Stimulated activated CD4-positive, alpha-beta T cell treated with anti-CD3 and anti-CD28 coated beads, Interleukin-12 subunit alpha, Interleukin-12 subunit beta, amount 100 ng/mL, for 24 hours (primary cell): ENCODE data around the gene TRIAP1.
"Not testable (repeated sequence)": the region's sequence is repeated elsewhere in the genome, so short reads cannot be mapped to it uniquely, and the experiment has no call there.

Experiments used
- DNase-seq, 2 experiments: peaks; one replicate each; pipeline ENCODE4 v3.0.0-alpha.2; 2020; ENCODE audit warnings: low read depth in 2 of 2

The TRIAP1 gene

DNA sequence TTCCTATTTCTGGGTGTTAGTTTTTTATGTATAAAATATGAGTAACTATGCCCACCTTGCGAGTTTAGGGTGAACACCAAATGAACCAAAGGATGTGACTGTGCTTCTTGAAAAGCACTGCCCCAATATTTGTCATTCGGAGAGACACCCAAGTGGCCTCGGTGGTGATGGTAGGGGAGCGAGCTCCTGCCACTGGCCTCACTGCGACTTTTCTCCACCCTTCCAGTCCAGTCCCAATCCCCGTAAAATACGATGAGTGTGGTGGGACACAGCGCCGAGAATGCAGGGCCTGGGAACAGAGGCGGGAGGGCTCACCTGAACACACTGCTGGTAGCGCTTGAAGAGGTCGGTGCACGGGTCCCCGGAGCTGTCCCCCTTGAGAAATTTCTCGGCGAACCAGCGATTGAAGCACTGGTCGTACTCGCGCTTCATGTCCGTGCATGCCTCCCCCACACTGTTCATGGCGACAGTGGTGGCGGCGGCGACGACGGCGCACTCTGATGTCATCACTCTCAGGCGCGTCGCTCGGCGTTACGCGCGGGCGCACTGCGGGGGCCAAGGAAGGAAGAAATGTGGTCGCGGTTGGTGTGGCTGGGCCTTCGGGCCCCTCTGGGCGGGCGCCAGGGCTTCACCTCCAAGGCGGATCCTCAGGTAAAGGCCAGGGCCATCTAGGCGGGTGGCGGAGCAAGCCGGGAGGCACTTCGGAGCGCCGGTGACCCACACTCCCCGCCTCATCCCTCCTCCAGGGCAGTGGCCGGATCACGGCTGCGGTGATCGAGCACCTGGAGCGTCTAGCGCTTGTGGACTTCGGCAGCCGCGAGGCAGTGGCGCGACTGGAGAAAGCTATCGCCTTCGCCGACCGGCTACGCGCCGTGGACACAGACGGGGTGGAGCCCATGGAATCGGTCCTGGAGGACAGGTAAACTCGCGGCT, at the start of gene TRIAP1, which contains the start of gene GATC:
TSS of gene TRIAP1 (minus strand) at position 474 of the 933 bp plus-strand sequence. CDS start at position 462, 12 bp downstream.
TSS of gene GATC (plus strand) at position 534 of the 933 bp plus-strand sequence. CDS start at position 571, 37 bp downstream.
- peak; percentile 86 for DNase-seq

DNA sequence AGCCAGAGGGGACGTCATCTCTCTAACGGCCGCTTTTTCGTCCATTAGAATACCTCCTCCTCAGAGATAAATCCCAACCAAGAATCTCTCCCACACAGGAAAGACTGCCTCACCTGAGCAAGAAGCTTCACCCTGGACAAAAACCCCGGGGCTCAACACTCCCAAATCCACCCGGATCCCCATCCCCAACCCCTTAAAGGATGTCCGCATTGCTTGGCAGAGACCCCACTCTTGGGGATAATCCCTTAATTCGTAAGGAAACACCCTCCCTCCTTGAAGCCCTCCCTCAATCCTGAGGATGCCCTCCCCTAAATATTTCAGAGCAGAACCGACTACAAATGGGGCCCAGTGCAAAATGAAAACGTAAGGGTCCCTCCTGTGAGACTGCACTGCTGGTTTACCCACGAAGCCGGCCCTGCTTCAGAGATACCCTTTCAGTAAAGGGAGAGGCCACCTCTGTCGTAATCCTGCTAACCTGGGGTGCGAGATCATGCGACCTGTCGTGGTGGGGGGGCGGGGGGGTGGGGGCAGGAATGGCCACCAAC, 49.1 kb upstream of the TRIAP1 start:
- DNase-seq = no peak

- no peak for DNase-seq
These were observed 44.8 kb upstream of the TRIAP1 start for GRCh38 chr12:120490833-120491512.

DNA sequence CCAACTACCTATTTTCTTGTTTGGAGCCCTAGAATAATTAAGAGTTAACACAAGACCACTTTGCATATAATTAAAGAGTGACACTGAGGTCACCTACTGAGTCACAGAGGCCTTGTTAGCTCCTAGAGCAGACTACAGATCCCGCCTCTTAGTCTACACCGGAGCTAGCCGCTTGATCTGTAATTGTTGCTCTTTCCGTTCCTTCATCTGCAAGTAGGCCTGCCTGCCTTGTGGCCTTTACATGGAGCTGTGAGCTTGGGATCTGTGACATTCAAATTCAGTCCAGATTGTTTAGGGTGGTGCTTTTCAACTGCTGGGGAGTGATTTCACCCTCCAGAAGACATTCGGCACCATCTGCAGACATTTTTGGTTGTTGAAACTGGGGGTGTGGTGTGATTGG, 44.1 kb upstream of the TRIAP1 start:
- no peak for DNase-seq

DNA sequence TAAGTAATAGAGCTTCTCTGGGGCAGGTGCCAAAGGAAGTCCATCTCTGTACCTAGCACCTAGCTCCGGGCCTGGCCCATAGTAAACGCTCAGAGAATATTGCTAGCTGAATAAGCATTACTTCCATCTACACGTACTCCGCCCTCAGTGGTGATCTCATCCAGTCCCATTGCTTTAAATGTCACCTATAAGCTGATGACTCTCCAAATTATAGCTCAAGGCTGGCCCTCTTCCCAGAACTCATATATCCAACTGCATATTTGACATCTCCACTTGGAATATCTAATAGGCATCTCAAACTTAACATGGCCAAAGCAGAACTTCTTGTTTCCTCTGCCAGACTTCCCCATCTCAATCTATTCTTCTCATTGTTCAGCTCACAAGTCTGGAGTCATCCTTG, 42.8 kb upstream of the TRIAP1 start:
- DNase-seq = no peak

DNA sequence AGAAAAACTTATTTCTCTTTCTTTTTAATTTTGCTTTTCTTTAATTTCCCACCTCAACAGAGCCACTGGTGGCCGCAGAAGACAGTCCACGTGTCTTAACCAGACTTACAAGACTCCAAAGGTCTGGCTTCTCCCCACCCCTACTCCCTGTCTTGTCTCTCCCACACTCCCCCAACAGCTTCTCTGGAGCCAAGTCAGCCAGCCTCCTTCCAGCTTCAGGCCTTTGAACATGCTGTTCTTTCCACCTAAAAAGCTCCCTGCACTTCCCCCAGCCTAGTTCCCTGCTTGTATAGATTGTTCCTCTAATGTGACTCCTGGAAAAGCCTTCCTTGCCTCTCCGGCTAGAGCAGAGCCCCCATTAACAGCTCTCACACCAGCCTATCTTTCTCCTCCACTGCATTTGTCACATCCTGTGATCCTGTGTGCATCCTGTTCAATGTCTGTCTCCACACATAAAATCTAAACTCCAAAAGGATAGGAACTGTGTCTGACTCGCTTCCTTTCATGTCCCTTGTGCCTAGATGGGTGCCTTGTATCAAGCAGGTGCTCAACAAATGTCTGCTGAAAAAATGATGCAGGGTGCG, 42.0 kb upstream of the TRIAP1 start:
- no peak for DNase-seq

DNA sequence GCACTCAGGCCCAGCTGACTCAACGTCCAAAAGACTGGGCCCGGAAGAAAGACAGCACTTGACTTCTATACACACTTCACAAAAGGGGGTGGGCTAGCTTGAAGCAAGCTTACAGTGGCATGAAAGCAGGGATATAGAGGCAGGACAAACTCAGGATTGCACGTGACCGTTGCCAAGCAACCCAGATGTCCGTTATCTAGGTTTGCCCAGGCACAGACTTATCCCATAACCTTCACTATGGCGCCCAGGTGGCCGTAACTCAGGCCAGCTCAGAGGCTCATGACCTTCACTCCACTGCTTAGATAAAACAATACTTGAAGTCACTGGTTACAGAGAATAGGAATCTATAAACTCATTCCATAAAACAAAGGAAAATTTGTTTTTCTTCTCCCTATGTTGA, 41.4 kb upstream of the TRIAP1 start:
- not testable (repeated sequence) for DNase-seq

DNA sequence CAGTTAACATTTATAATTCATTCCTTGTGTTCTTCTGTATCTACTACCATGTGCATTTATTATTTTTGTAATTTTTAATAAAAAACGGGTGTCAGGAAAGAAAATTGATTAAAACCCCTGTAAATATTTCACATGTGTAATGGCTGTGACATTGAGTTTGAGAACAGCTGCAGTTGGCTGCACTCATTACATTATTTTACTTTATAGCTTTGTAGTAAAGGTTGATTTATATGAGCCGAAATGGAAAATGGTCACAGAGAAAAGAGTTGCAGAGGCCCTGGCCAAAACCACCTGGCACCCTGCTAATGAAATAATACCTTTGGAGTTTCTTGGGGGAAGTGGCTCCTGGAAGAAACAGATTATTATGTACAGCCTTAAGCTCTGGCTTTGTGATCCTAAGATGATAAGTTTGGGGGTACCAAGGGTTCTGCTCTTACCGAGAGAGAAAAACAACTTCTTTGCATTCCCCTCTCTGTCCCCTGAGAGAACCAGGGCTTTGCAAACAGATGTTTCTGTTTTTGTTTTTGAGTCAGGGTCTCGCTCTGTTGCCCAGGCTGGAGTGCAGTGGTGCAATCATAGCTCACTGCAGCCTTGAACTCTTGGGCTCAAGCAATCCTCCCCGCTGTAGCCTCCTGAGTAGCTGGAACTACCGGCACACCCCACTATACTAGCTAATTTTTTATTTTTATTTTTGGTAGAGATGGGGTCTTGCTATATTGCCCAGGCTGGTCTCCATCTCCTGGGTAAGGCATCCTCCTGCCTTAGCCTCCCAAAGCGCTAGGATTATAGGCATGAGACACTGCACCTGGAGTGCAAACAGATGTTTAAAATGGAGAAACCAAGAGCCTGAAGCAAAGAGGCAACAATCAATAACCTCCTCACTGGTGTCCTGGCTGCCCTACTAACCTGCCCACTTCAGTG, 40.0 kb upstream of the TRIAP1 start:
- no peak for DNase-seq

DNA sequence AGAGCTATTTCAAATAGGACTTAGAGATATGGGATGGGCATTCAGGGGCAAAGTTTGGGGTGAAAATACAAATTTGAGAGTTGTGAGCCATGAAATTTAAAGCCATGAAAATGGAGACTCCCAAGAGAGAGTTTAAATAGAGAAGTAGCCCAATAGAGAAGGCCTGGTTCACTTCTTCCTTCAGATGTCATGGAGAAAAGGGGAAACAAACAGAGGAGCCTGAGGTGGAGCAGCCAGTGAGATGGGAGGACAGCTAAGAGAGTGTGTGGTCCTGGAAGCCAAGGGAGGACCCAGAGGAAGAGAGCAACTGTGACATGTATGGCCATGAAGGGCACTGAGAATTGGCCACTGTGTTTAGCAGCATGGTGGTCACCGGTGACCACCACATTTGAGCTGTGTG, 37.4 kb upstream of the TRIAP1 start:
- DNase-seq = no peak

DNA sequence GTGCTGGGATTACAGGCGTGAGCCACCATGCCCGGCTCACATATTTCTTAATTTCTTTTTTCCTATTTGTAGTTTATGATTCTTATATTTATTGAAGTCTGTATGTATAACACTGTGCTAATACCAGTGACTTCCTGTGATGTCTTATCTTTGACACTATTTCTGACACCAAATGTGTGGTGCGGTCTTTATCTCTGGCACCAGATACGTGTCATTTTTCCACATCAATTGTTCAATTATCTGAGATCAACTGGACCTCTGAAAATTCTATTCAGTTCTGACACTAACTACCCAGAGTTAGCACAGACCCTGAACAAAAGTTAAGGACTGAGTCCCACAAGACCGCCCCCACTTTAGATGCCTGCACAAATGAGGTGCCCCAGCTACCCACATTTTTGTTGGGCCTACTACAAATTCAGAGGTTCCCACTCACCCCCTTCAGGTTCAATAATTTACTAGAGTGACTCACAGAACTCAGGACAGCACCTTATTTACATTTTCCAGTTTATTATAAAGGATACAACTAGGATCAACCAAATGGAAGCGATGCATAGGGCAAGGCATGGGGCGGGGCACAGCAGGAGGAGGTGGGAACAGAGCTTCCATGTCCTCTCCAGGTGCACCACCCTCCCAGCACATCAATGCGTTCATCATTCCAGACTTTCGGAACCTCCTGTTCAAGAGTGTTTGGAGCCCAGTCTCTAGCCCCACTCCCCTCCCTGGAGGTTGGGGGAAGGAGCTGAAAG, 35.0 kb upstream of the TRIAP1 start:
- DNase-seq = no peak

DNA sequence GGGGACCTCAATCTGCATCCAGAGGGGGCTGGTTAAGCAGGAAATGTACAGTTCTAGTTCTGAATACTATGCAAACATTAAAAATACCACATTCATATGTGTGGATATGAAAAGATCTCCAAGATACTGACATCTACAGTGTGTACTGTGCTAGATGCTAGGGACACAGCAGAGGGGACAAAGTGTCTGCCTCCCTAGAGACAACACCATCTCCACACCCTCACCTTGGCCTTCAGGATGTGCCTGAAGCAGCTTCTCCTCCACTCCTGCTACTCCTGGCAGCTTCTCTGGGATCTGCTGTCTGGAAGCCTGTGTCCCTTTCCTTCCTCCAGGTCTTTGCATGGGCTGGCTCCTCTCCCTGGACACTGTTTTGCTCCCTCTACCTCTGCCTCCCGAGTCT, 34.0 kb upstream of the TRIAP1 start:
- no peak for DNase-seq

- no peak for DNase-seq
These were observed 33.3 kb upstream of the TRIAP1 start for GRCh38 chr12:120479458-120479857.

GRCh38 chr12:120475643-120476042, 29.5 kb upstream of the TRIAP1 start:
- DNase-seq = no peak

DNA sequence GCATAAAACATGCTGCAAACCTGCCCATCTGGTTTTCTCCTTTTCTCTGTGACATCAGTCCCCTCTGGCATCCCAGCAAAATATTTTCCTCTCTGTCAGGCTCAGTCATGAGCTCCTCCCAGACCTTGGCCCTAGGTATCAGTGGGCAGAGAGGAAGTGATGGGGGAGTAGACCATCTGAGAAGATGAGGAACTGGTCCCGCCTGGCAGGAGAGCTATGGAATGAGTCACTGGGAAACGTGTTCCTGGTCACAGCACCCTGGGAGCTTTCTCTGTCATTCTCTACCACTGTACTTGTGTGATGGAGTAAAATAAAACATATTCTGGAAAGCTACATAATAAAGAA, 28.4 kb upstream of the TRIAP1 start:
- DNase-seq = no peak

DNA sequence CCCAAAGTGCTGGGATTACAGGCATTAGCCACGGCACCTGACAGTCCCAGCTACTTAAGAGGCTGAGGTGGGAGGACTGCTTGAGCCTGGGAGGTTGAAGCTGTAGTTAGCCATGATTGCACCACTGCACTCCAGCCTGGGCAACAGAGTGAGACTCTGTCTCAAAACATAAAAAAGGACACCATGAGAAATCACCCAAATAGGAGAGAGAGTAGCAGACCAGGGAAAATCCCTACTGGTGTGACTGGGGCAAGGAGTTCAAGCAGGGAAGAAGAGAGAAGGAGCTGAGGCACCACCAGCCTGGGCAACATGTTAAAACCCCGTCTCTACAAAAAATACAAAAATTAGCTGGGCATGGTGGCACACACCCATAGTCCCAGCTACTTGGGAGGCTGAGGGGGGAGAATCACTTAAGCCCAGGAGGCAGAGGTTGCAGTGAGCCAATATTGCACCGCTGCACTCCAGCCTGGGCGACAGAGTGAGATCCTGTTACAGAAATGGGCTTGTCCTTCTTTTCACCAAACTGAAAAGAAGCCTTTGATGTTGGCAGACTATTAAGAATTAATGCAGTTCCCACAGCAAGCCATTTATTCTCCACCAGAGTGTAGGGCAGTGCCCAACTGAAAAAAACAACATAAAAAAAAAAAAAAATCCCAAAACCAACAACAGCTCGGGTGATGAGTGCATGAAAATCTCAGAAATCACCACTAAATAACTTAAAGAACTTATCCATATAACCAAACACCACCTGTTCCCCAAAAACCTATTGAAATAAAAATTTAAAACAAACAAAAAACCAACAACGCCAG, 27.8 kb upstream of the TRIAP1 start:
- no peak for DNase-seq

GRCh38 chr12:120472521-120472920, 26.3 kb upstream of the TRIAP1 start:
- DNase-seq = no peak

DNA sequence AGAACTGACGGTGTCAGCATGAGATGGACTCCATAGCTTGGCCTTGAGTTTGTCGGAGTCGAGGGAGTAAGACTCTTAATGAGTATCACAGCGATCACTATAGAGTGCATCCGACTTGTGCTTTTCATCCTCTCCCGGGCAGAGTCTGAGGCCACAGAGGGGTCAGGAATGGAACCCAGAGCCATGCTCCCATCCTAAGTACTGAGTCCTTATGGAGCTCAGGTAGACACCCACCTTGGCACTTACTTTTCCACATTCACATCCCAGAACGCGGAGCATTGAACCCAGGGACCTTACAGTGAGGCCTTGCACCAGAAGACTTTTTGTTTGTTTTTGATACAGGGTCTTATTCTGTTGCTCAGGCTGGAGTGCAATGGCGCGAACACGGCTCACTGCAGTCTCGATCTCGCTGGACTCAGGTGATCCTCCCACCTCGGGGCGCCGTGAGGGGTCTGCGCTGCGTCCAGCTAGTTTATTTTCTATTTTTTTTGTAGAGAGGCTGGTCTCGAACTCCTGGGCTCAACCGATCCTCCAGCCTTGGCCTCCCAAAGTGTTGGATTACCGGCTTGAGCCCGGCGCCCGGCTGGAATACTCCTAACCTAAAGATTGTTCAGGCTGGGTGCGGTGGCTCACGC, 24.1 kb upstream of the TRIAP1 start:
- DNase-seq = no peak

DNA sequence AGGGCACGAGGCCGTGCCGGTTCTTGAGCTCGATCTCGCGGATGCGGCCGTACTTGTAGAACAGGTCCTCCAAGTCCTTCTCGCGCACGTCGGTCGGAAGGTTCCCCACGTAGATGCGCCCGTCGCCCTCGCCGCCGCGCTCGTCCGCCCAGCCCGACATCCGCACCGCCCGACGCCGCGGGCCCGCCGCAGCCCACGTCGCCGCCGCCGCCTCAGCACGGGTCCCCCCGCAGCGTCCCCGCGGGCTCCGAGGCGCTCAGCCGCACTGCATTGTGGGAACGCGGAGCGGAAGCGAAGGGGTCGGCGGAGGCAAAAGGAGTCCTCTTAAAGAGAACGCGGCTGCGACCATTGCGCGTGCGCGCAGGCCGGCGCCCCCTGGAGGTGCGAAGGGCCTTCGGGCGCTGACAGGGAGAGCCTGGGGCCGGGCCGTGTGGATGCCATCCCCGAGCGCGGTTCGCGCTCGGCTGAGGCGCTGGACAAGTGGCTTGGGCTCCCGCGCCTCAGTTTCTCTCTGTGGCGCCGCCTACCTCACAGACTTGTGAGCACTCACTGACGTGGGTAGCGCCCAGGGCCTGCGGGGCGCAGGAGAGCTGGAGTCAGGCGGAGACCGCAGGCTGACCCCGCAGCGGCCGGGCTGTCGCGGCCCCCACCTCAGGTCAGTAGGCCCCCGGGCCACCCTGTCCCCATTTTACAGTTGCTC, 23.4 kb upstream of the TRIAP1 start, which contains the start of gene SRSF9:
TSS of gene SRSF9 (minus strand) at position 299 of the 700 bp plus-strand sequence. CDS start at position 160, 139 bp downstream.
- peak; percentile 92 to 96 for DNase-seq
